Gastroesophageal sphincter (tissue), 4 donors: ENCODE results near the gene MSTO1. TPM values are rescaled to one million over a fixed set of nuclear protein-coding genes. Genes with fewer than 3 reads are reported as not detected.
"Not testable (repeated sequence)": the region's sequence is repeated elsewhere in the genome, so short reads cannot be mapped to it uniquely, and the experiment has no call there.

ENCODE experiments used
- ATAC-seq: fragments of 150-250 bp; one replicate; pipeline ENCODE4 v1.9.1; 2016; ENCODE audit warnings: mild to moderate bottlenecking, moderate library complexity
- H3K27ac ChIP-seq, 4 donors: fragments of 200-600 bp; sonication (generic) in 3 of 4; 1 replicate in 3 of 4; 2 replicates in 1 of 4; pipeline ENCODE4 v1.5.1; 2016 to 2019
- H3K27me3 ChIP-seq: fragments of 200-600 bp; sonication (generic); one replicate; pipeline ENCODE4 v1.5.1; 2019
- H3K36me3 ChIP-seq, 2 donors: fragments of 200-600 bp; sonication (generic); one replicate each; pipeline ENCODE4 v1.5.1; 2019; ENCODE audit warnings: control low read depth in 1 of 2
- H3K4me1 ChIP-seq, 3 donors: fragments of 200-600 bp; sonication (generic); 1 replicate in 2 of 3; 2 replicates in 1 of 3; pipeline ENCODE4 v1.5.1; 2016 to 2019; ENCODE audit warnings: control low read depth in 2 of 3
- H3K4me3 ChIP-seq, 2 donors: fragments of 200-600 bp; sonication (generic); one replicate each; pipeline ENCODE4 v1.5.1; 2019; ENCODE audit warnings: mild to moderate bottlenecking in 1 of 2, moderate library complexity in 1 of 2
- H3K9me3 ChIP-seq, 3 donors: fragments of 200-600 bp; sonication (generic); one replicate each; pipeline ENCODE4 v1.5.1; 2017 to 2019; ENCODE audit warnings: control low read depth in 2 of 3
- CTCF ChIP-seq, 4 experiments: fragments of 200-600 bp in 2 of 4; fragments of 450-650 bp in 2 of 4; sonication (generic) in 1 of 4; IDR thresholded peaks; one replicate each; pipeline ENCODE4 v1.5.1; 2017 to 2019; ENCODE audit warnings: antibody characterized with exemption in 4 of 4, mild to moderate bottlenecking in 2 of 4, moderate library complexity in 2 of 4
- EP300 ChIP-seq: sonication (generic); formaldehyde crosslinking; IDR thresholded peaks from one replicate; pipeline ENCODE4 v1.6.1; 2017; ENCODE audit warnings: antibody characterized with exemption, mild to moderate bottlenecking
- POLR2A ChIP-seq, 2 donors: fragments of 450-650 bp; IDR thresholded peaks; one replicate each; pipeline ENCODE4 v1.6.1; 2017; ENCODE audit warnings: antibody characterized with exemption in 2 of 2, mild to moderate bottlenecking in 2 of 2, moderate library complexity in 1 of 2
- POLR2AphosphoS5 ChIP-seq: sonication (generic); formaldehyde crosslinking; IDR thresholded peaks from one replicate; pipeline ENCODE4 v1.6.1; 2017; ENCODE audit warnings: antibody characterized with exemption
- WGBS, 2 donors: methylation state at CpG; one replicate each; pipeline ENCODE4 v1.1.5; 2018; ENCODE audit warnings: low coverage in 1 of 2; 5-methylcytosine and 5-hydroxymethylcytosine counted together
- total RNA-seq, 4 donors: library from RNA; depleted of rRNA; stranded (reverse); fragments of >200 nt; gene quantifications; one replicate each; pipeline ENCODE4 v1.1.0, GENCODE V29; 2016

MSTO1 gene
- total RNA-seq, 4 donors from 2014 or later = 7.6 to 13.2 (median 8.4) TPM

GRCh38 chr1:155570593-155570990 is 39.4 kb upstream of the MSTO1 start:
- no peak for ATAC-seq
- TF ChIP-seq POLR2A (IDR thresholded peaks at IDR 0.05) = no peak
- no peak for TF ChIP-seq EP300
- no peak for TF ChIP-seq CTCF (IDR thresholded peaks at IDR 0.05)
- no peak for TF ChIP-seq POLR2AphosphoS5
- WGBS, 2 donors = 78 to 86% methylated on average over 4 of the region's 4 CpGs
- Histone ChIP-seq H3K27me3 (no peaks in the 10 kb centered on the region), H3K4me1 (peaks cover 0 to 4% (median 0%) of the 10 kb centered on the region in 3 donors), H3K27ac (no peak overlapping the region), H3K4me3 (no peak overlapping the region), H3K36me3 (no peaks in the 10 kb centered on the region), H3K9me3 (no peaks in the 10 kb centered on the region)

- H3K36me3 ChIP-seq = no peaks in the 10 kb centered on the region
- no peak for TF ChIP-seq POLR2A (IDR thresholded peaks at IDR 0.05)
- no peak for TF ChIP-seq POLR2AphosphoS5
- TF ChIP-seq EP300 = no peak
- no peak for TF ChIP-seq CTCF (IDR thresholded peaks at IDR 0.05)
- no peaks in the 10 kb centered on the region for H3K27me3 ChIP-seq
- no peaks in the 10 kb centered on the region for H3K9me3 ChIP-seq
- no peak overlapping the region for H3K27ac ChIP-seq
- H3K4me3 ChIP-seq = no peak overlapping the region
- no peak for ATAC-seq
- WGBS, 2 donors = 83% methylated on average over 1 to 3 of the region's 3 CpGs
- peaks cover 0 to 4% (median 0%) of the 10 kb centered on the region in 3 donors for H3K4me1 ChIP-seq
Observed at GRCh38 chr1:155574077-155574476, 35.9 kb upstream of the MSTO1 start.

- not testable (repeated sequence) for ATAC-seq
- 95% methylated on average over 4 of the region's 6 CpGs; no CpG with 5 or more reads in 1 of the 2 donors for WGBS, 2 donors
Observed at GRCh38 chr1:155575608-155576007, 34.4 kb upstream of the MSTO1 start.

GRCh38 chr1:155583846-155584245 is 26.2 kb upstream of the MSTO1 start:
- ATAC-seq, H3K4me3 ChIP-seq, H3K27me3 ChIP-seq, H3K27ac ChIP-seq, H3K4me1 ChIP-seq, H3K9me3 ChIP-seq, H3K36me3 ChIP-seq: not testable (repeated sequence)
- 90 to 100% methylated on average over 1 to 2 of the region's 6 CpGs for WGBS, 2 donors

More at GRCh38 chr1:155575608-155576007, 34.4 kb upstream of the MSTO1 start:
- not testable (repeated sequence) for H3K36me3 ChIP-seq, H3K27me3 ChIP-seq, H3K4me1 ChIP-seq, H3K27ac ChIP-seq, H3K4me3 ChIP-seq, H3K9me3 ChIP-seq

- WGBS, 2 donors = 100% methylated on average over 1 of the region's 3 CpGs; no CpG with 5 or more reads in 1 of the 2 donors
- H3K36me3 ChIP-seq, H3K4me3 ChIP-seq, H3K27ac ChIP-seq, H3K4me1 ChIP-seq, H3K9me3 ChIP-seq, H3K27me3 ChIP-seq, ATAC-seq: not testable (repeated sequence)
Observed at GRCh38 chr1:155589282-155589681, 20.7 kb upstream of the MSTO1 start.

- not testable (repeated sequence) for ATAC-seq
Observed at GRCh38 chr1:155590516-155591247, 19.3 kb upstream of the MSTO1 start.

GRCh38 chr1:155591770-155592169 is 18.2 kb upstream of the MSTO1 start:
- Histone ChIP-seq H3K27me3 (no peaks in the 10 kb centered on the region), H3K9me3 (no peaks in the 10 kb centered on the region), H3K4me1 (peaks cover 0 to 4% (median 0%) of the 10 kb centered on the region in 3 donors), H3K27ac (no peak overlapping the region), H3K36me3 (no peaks in the 10 kb centered on the region), H3K4me3 (no peak overlapping the region)
- 29 to 31% methylated on average over 6 of the region's 6 CpGs for WGBS, 2 donors
- no peak for TF ChIP-seq POLR2A (IDR thresholded peaks at IDR 0.05)
- TF ChIP-seq CTCF (IDR thresholded peaks at IDR 0.05) = peak; percentile 32 to 63 (median 56)
- no peak for TF ChIP-seq POLR2AphosphoS5
- ATAC-seq = peak; percentile 65

More at GRCh38 chr1:155590516-155591247, 19.3 kb upstream of the MSTO1 start:
- H3K9me3 ChIP-seq, H3K4me3 ChIP-seq, H3K36me3 ChIP-seq, H3K4me1 ChIP-seq, H3K27me3 ChIP-seq, H3K27ac ChIP-seq: not testable (repeated sequence)
- 80 to 88% methylated on average over 1 to 4 of the region's 20 CpGs for WGBS, 2 donors

GRCh38 chr1:155595877-155596474 is 14.0 kb upstream of the MSTO1 start:
- H3K27me3 ChIP-seq, ATAC-seq, H3K27ac ChIP-seq, H3K4me3 ChIP-seq, H3K36me3 ChIP-seq, H3K9me3 ChIP-seq: not testable (repeated sequence)
- peaks cover 0 to 14% (median 0%) of the 10 kb centered on the region in 3 donors for H3K4me1 ChIP-seq
- 56 to 78% methylated on average over 3 of the region's 3 CpGs for WGBS, 2 donors
